ENCODE measurements around the gene PXDC1.

DNA sequence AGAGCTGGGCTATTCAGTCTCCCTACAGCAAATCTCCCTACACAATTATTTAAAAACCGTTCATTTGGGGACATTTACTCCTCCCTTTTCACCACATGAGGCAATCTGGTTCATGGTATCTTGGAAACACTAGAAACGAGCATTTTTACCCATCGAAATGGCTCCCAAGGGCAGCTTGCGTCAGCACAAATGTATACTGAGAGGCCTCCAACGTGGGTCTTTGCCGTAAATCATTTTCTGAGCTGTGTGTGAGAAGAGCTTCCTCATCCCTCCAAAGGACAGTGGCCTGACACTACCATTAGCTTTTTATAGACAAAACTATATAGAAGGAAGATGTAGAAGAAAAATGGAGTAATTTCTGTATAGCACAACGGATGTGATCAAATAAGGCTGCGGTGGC lies 30.0 kb upstream of the PXDC1 start:
- TF ChIP-seq, protein P1, sequence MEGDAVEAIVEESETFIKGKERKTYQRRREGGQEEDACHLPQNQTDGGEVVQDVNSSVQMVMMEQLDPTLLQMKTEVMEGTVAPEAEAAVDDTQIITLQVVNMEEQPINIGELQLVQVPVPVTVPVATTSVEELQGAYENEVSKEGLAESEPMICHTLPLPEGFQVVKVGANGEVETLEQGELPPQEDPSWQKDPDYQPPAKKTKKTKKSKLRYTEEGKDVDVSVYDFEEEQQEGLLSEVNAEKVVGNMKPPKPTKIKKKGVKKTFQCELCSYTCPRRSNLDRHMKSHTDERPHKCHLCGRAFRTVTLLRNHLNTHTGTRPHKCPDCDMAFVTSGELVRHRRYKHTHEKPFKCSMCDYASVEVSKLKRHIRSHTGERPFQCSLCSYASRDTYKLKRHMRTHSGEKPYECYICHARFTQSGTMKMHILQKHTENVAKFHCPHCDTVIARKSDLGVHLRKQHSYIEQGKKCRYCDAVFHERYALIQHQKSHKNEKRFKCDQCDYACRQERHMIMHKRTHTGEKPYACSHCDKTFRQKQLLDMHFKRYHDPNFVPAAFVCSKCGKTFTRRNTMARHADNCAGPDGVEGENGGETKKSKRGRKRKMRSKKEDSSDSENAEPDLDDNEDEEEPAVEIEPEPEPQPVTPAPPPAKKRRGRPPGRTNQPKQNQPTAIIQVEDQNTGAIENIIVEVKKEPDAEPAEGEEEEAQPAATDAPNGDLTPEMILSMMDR (IDR thresholded peaks at IDR 0.05) = no peak
- TF ChIP-seq POLR2A (IDR thresholded peaks at IDR 0.05) = no peak

Data from right lobe of liver (tissue), 4 donors.